Kidney (tissue), 14 donors: Measurements from ENCODE around the gene KRT78. TPM values are rescaled to one million over a fixed set of nuclear protein-coding genes. Genes with fewer than 3 reads are reported as not detected.

Source experiments
- DNase-seq, 5 donors: peaks; one replicate each; pipeline ENCODE4 v3.0.0-alpha.2; 2013 to 2020
- FAIRE-seq: peaks from 2 replicates; lab custom pipeline; 2012; peaks lifted over from hg19 to GRCh38; lab: Jason Lieb, UNC
- H3K27ac ChIP-seq, 2 donors: one replicate each; pipeline ENCODE4 v1.7.0; 2013; ENCODE audit warnings: low read depth in 2 of 2, low read length in 2 of 2, inconsistent platforms in 1 of 2
- H3K27me3 ChIP-seq: one replicate; pipeline ENCODE4 v1.7.1; 2013; ENCODE audit warnings: low read length, inconsistent platforms; ENCODE audit not compliant: control insufficient read depth, insufficient read depth
- H3K36me3 ChIP-seq, 3 donors: one replicate each; pipeline versions ENCODE4 v1.7.0 to v1.7.1; 2013; ENCODE audit warnings: low read length in 3 of 3, control low read depth in 1 of 3, inconsistent platforms in 1 of 3; ENCODE audit not compliant: insufficient read depth in 3 of 3, control insufficient read depth in 2 of 3
- H3K4me1 ChIP-seq, 3 donors: one replicate each; pipeline versions ENCODE4 v1.7.0 to v1.7.1; 2013; ENCODE audit warnings: low read length in 3 of 3, inconsistent platforms in 1 of 3, low read depth in 1 of 3; ENCODE audit not compliant: control insufficient read depth in 2 of 3, insufficient read depth in 2 of 3
- H3K4me3 ChIP-seq, 3 donors: one replicate each; pipeline versions ENCODE4 v1.7.0 to v1.8.1; 2013; ENCODE audit warnings: low read length in 3 of 3, control low read depth in 1 of 3, inconsistent platforms in 1 of 3
- H3K9ac ChIP-seq, 3 donors: one replicate each; pipeline versions ENCODE4 v1.7.0 to v1.7.1; 2013; ENCODE audit warnings: low read length in 3 of 3, control low read depth in 1 of 3, inconsistent platforms in 1 of 3
- H3K9me3 ChIP-seq, 3 donors: one replicate each; pipeline versions ENCODE4 v1.7.0 to v1.7.1; 2013; ENCODE audit warnings: low read length in 3 of 3, control low read depth in 1 of 3, inconsistent platforms in 1 of 3; ENCODE audit not compliant: control insufficient read depth in 2 of 3, insufficient read depth in 1 of 3
- CTCF ChIP-seq: IDR thresholded peaks from 3 replicates; pipeline ENCODE4 v1.5.1; 2012; ENCODE audit warnings: mild to moderate bottlenecking, moderate library complexity, borderline replicate concordance; ENCODE audit not compliant: insufficient read depth; ENCODE audit errors: extremely low read depth
- intact Hi-C: fragments of 100-400 bp; cut with DNase I; formaldehyde crosslinking; loops from one replicate; pipeline ENCODE4 v1.11.1; 2022
- polyA plus RNA-seq: library from polyadenylated mRNA; stranded (reverse); fragments of 350-450 nt; fragmentation: Illumina TruSeq; extraction: RNeasy Lipid Tissue Mini Kit (QIAGEN cat#74804); gene quantifications from one replicate; pipeline ENCODE4 v1.2.3, GENCODE V29; 2014; ENCODE audit warnings: low read depth, low replicate concordance; ENCODE audit not compliant: insufficient read depth
- total RNA-seq: library from RNA; stranded (reverse); fragmentation: NEBNext Ultra II Directional; extraction: Animal tissue kit (Norgen Biotek cat#: 25700); gene quantifications from one replicate; pipeline ENCODE4 v1.2.1, GENCODE V29; 2021
- donor health status: control.
- donor health status: control.
- donor health status: control.
- donor health status: control.
- donor health status: control.
- donor health status: DM: yes; HTN: yes; CAD: no.
- donor health status: Normal renal cell carcinoma (clear cell type).

Gene KRT78
- total and polyA plus RNA-seq, 2 donors from 2014 or later: not detected

- DNase-seq: no peak
- intact Hi-C loops: no loop called here
These were observed 35.5 kb downstream of the KRT78 start for GRCh38 chr12:52813203-52813819.

GRCh38 chr12:52812749-52813148 lies 36.0 kb downstream of the KRT78 start:
- Histone ChIP-seq H3K9ac (no peak overlapping the region), H3K36me3 (no peaks in the 10 kb centered on the region), H3K4me1 (no peaks in the 10 kb centered on the region), H3K27ac (no peak overlapping the region), H3K9me3 (no peaks in the 10 kb centered on the region), H3K4me3 (no peak overlapping the region), H3K27me3 (no peaks in the 10 kb centered on the region)
- DNase-seq (peak in 3 of 5 donors; percentile 19 to 54 (median 39)), FAIRE-seq (no peak)
- intact Hi-C loops: no loop called here
- no peak for TF ChIP-seq CTCF

More at GRCh38 chr12:52813203-52813819, 35.5 kb downstream of the KRT78 start:
- H3K9me3 ChIP-seq: no peaks in the 10 kb centered on the region
- H3K9ac ChIP-seq: no peak overlapping the region
- no peaks in the 10 kb centered on the region for H3K27me3 ChIP-seq
- no peak overlapping the region for H3K27ac ChIP-seq
- no peaks in the 10 kb centered on the region for H3K4me1 ChIP-seq
- no peak overlapping the region for H3K4me3 ChIP-seq
- no peaks in the 10 kb centered on the region for H3K36me3 ChIP-seq
- FAIRE-seq: no peak
- no peak for TF ChIP-seq CTCF

GRCh38 chr12:52812073-52812400 lies 36.8 kb downstream of the KRT78 start:
- FAIRE-seq: no peak
- no peak overlapping the region for H3K9ac ChIP-seq
- no peak overlapping the region for H3K27ac ChIP-seq
- no peak overlapping the region for H3K4me3 ChIP-seq
- intact Hi-C loops: no loop called here
- TF ChIP-seq CTCF: no peak
- H3K27me3 ChIP-seq: no peaks in the 10 kb centered on the region
- DNase-seq: no peak
- H3K4me1 ChIP-seq: no peaks in the 10 kb centered on the region
- H3K9me3 ChIP-seq: no peaks in the 10 kb centered on the region
- no peaks in the 10 kb centered on the region for H3K36me3 ChIP-seq
